Testis (tissue), 2 donors: ENCODE results near the gene PPBP.

ENCODE experiments used
- CTCF ChIP-seq, 3 experiments: fragments of 450-650 bp in 2 of 3; fragments of 200-600 bp in 1 of 3; sonication (generic) in 1 of 3; IDR thresholded peaks; one replicate each; pipeline ENCODE4 v1.5.1; 2016 to 2019; ENCODE audit warnings: antibody characterized with exemption in 3 of 3, mild to moderate bottlenecking in 2 of 3, moderate library complexity in 1 of 3
- POLR2A ChIP-seq: fragments of 450-650 bp; IDR thresholded peaks from one replicate; pipeline ENCODE4 v1.6.1; 2017; ENCODE audit warnings: antibody characterized with exemption, mild to moderate bottlenecking, moderate library complexity

- TF ChIP-seq CTCF (IDR thresholded peaks at IDR 0.05) = no peak
- TF ChIP-seq POLR2A = no peak
Observed at GRCh38 chr4:73948990-73949706, 38.8 kb downstream of the PPBP start.
